K562 (cell line): ENCODE results near the gene RALY. TPM values are rescaled to one million over a fixed set of nuclear protein-coding genes. Genes with fewer than 3 reads are reported as not detected.
A peak's percentile ranks its signal among the peaks of the same experiment; 100 is the strongest.

Experiments used
- CEBPG ChIP-seq, 3 experiments: fragments of 200-800 bp in 1 of 3; sonication (Bioruptor generic) in 1 of 3; sonication (generic) in 1 of 3; formaldehyde crosslinking in 1 of 3; IDR thresholded peaks in 2 of 3; conservative IDR thresholded peaks in 1 of 3; 2 replicates each; pipeline versions ENCODE4 v1.6.1 to v1.8.0; 2016 to 2022; ENCODE audit warnings: missing compliant biosample characterization in 2 of 3, missing genetic modification characterization in 2 of 3, mild to moderate bottlenecking in 1 of 3, missing genetic modification reagents in 1 of 3
- CUX1 ChIP-seq: fragments of 200-800 bp; sonication (Bioruptor generic); IDR thresholded peaks from 2 replicates; pipeline ENCODE4 v1.6.1; 2016; ENCODE audit warnings: missing genetic modification characterization, missing compliant biosample characterization
- DEAF1 ChIP-seq: fragments of 450-650 bp; formaldehyde crosslinking; IDR thresholded peaks from 2 replicates; pipeline ENCODE4 v1.4.0; 2020; ENCODE audit warnings: mild to moderate bottlenecking, moderate library complexity
- FOXK2 ChIP-seq, 2 experiments: fragments of 450-650 bp; IDR thresholded peaks in 1 of 2; conservative IDR thresholded peaks in 1 of 2; 2 replicates each; pipeline ENCODE4 v1.6.1; 2016; ENCODE audit warnings: low read depth in 2 of 2, mild to moderate bottlenecking in 1 of 2
- GTF3C2 ChIP-seq: IDR thresholded peaks from 3 replicates; pipeline ENCODE4 v1.6.1; 2011; ENCODE audit warnings: borderline replicate concordance, mild to moderate bottlenecking, moderate library complexity; ENCODE audit not compliant: insufficient read length; ENCODE audit errors: extremely low read depth
- HMGN3 ChIP-seq: IDR thresholded peaks from 2 replicates; pipeline ENCODE4 v1.6.1; 2011; ENCODE audit warnings: borderline replicate concordance, low read depth, mild to moderate bottlenecking, mixed read lengths, low read length; ENCODE audit not compliant: insufficient read length; ENCODE audit errors: extremely low read depth
- JUND ChIP-seq, 2 experiments: IDR thresholded peaks; 2 replicates in 1 of 2; 3 replicates in 1 of 2; pipeline ENCODE4 v1.6.1; 2011; ENCODE audit warnings: borderline replicate concordance in 2 of 2, low read depth in 2 of 2, low read length in 2 of 2, improper control_type of control experiment in 1 of 2, missing biosample characterization in 1 of 2, missing genetic modification characterization in 1 of 2, missing genetic modification reagents in 1 of 2
- NCOA2 ChIP-seq, 2 experiments: fragments of 450-650 bp; IDR thresholded peaks; 2 replicates each; pipeline ENCODE4 v1.6.1; 2018; ENCODE audit warnings: mild to moderate bottlenecking in 2 of 2, moderate library complexity in 1 of 2; ENCODE audit not compliant: partially characterized antibody in 2 of 2
- PRPF4 ChIP-seq: fragments of 200-400 bp; formaldehyde crosslinking; IDR thresholded peaks from one replicate; pipeline ENCODE4 v1.6.1; 2017; ENCODE audit warnings: low read length, low read depth, mild to moderate bottlenecking; ENCODE audit not compliant: insufficient read depth, poor library complexity, severe bottlenecking
- SIX5 ChIP-seq, 2 experiments: IDR thresholded peaks; 2 replicates each; pipeline ENCODE4 v1.6.1; 2011; ENCODE audit warnings: low read length in 2 of 2, borderline replicate concordance in 1 of 2, low read depth in 1 of 2, mild to moderate bottlenecking in 1 of 2, moderate library complexity in 1 of 2; ENCODE audit not compliant: insufficient read depth in 1 of 2
- SLC30A9 ChIP-seq: fragments of 250-450 bp; sonication (Bioruptor Pico); IDR thresholded peaks from 2 replicates; pipeline ENCODE4 v1.8.0; 2022; ENCODE audit warnings: mild to moderate bottlenecking, moderate library complexity
- ZNF212 ChIP-seq: fragments of 450-650 bp; formaldehyde crosslinking; IDR thresholded peaks from 2 replicates; pipeline ENCODE4 v1.4.0; 2020; ENCODE audit warnings: mild to moderate bottlenecking
- ZNF239 ChIP-seq: fragments of 250-450 bp; sonication (Bioruptor Pico); IDR thresholded peaks from 2 replicates; pipeline ENCODE4 v1.4.0; 2020; ENCODE audit warnings: mild to moderate bottlenecking
- ZNF347 ChIP-seq: fragments of 450-650 bp; formaldehyde crosslinking; IDR thresholded peaks from 2 replicates; pipeline ENCODE4 v1.4.0; 2020; ENCODE audit warnings: low read depth, mild to moderate bottlenecking, moderate library complexity
- polyA plus RNA-seq, 8 experiments: library from polyadenylated mRNA; depleted of rRNA in 4 of 8; stranded (reverse) in 5 of 8; unstranded in 3 of 8; fragments of >200 nt; fragmentation: Nextera tagmentation in 2 of 8; fragmentation: Illumina TruSeq in 1 of 8; extraction: Ambion mirVana in 2 of 8; extraction: Trizol in 1 of 8; gene quantifications; 2 replicates each; pipeline versions ENCODE4 v1.2.1 to v1.2.3, GENCODE V29; 2011 to 2014; ENCODE audit warnings: inconsistent platforms in 1 of 8, missing spikeins in 1 of 8
- total RNA-seq, 7 experiments: library from RNA; depleted of rRNA in 6 of 7; stranded (reverse); fragments of >200 nt in 6 of 7; fragmentation: Illumina TruSeq in 2 of 7; extraction: Trizol in 2 of 7; gene quantifications; 2 replicates each; pipeline versions ENCODE4 v1.2.1 to v1.2.3, GENCODE V29; 2011 to 2021; ENCODE audit warnings: low replicate concordance in 1 of 7

The RALY gene
- total and polyA plus RNA-seq, 9 of the 15 experiments (the other 6 are each of a cell fraction or from before 2014, with no cell fraction given), result 0.80 to 207 (median 128) TPM

GRCh38 chr20:34069341-34070078 lies 75.8 kb downstream of the RALY start (continued):
- TF ChIP-seq GTF3C2, result no peak
- TF ChIP-seq SIX5 (IDR thresholded peaks at IDR 0.05; ENCODE audit: borderline replicate concordance in 1 of 2, insufficient read depth in 1 of 2, low read depth in 1 of 2, low read length in 2 of 2), result no peak
- no peak for TF ChIP-seq ZNF347
- TF ChIP-seq DEAF1 (CRISPR knock-in tag), result peak; percentile 72
- no peak for TF ChIP-seq SLC30A9
- TF ChIP-seq PRPF4, result no peak
- no peak for TF ChIP-seq ZNF212 (CRISPR knock-in tag)
- TF ChIP-seq ZNF239 (CRISPR knock-in tag), result no peak
- TF ChIP-seq JUND (IDR thresholded peaks at IDR 0.05; ENCODE audit: borderline replicate concordance, low read depth, low read length), result 0 out of 2 replicates have a peak, but pooled peaks have one; percentile 4
- TF ChIP-seq JUND (tag; IDR thresholded peaks at IDR 0.05; ENCODE audit: borderline replicate concordance, low read depth, low read length), result no peak
- TF ChIP-seq CEBPG (CRISPR knock-in tag; IDR thresholded peaks at IDR 0.05), result no peak
- TF ChIP-seq CEBPG (tag; conservative IDR thresholded peaks at IDR 0.05 in 1 of 2, IDR thresholded peaks at IDR 0.05 in 1 of 2), result no peak
- TF ChIP-seq CUX1 (CRISPR knock-in tag), result no peak
- TF ChIP-seq HMGN3, result no peak
- no peak for TF ChIP-seq NCOA2 (IDR thresholded peaks at IDR 0.05; ENCODE audit: partially characterized antibody in 2 of 2)
- no peak for TF ChIP-seq FOXK2 (conservative IDR thresholded peaks at IDR 0.05 in 1 of 2, IDR thresholded peaks at IDR 0.05 in 1 of 2; ENCODE audit: low read depth in 2 of 2)
